GM21619 (cell line): ENCODE results near the gene THAP9.
"Not testable (repeated sequence)": the region's sequence is repeated elsewhere in the genome, so short reads cannot be mapped to it uniquely, and the experiment has no call there.

Experiments
- ATAC-seq: cut with Tn5 transposase; IDR thresholded peaks from one replicate; pipeline ENCODE4 v1.9.1; 2021; ENCODE audit not compliant: unreplicated experiment

THAP9 gene

DNA sequence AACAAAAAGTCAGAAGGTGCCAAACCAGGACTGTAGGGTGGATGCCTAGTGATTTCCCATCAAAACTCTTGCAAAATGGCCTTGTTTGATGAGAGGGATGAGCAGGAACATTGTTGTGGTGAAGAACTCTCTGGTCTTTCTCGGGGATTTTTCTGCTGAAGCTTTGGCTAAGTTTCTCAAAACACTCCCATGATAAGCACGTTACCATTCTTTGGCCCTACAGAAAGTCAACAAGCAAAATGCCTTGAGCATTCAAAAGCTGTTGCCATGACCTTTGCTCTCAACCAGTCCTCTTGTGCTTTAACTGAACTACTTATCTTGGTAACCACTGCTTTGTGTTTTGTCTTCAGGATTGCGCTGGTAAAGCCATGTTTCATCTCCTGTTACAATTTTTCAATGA is 6.6 kb upstream of the THAP9 start:
- no peak for ATAC-seq

DNA sequence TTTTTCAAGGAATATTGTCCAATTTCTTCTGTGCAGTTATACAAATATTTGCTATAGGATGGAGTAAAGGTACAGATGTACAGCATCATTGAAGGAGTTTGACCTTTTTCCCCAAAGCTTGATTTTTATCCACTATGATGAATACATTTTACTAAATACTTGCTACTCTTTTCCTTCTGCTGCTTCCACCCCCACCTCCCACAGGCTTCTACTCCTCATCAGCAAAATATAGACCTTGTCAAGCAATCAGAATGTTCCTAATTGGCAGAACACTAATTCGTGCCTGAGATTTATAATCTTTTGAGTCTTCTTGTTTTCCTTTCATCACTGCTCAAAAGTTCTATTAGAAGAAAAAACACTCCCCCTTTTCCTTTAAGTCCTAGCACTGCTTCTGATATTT is 3.8 kb upstream of the THAP9 start:
- no peak for ATAC-seq

DNA sequence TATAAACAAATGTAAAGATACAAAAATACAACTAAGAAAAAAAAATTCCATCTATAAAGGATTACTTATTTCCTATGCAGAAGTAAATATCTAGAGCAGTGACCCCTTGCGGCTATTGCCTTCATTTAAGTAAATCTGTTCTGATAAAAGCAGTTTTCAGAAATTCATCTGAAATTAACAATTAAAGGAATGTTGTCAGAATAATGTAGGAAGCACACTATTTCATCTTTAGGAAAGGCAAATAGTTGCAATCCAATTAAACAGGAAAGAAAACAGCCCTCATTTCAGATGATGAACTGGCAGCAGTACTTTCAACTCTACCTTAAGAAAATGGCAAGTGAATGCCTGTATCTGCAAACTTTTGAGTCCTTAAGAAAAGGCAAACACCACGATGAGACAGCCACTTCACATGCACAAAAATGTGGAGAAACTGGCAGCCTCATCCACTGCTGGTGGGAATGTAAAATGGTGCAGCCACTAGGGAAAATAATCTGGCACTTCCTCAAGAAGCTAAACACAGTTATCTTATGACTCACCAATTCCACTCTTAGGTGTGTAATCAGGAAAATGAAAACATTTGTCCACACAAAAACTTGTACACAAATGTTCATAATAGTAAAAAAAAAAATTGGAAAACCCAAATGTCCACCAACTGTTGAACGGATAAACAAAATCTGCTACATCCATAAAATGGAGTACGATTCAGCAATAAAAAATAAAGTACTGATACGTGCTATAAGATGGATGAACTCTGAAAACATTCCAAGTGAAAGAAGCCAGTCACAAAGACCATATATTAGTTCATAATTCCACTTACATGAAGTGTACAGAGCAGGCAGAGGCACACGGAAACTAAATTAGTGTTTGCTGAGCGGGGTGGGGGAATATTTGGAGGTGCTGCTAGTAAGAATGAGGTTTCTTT is 2.0 kb upstream of the THAP9 start:
- ATAC-seq: no peak

GRCh38 chr4:82899374-82900065 is 1.0 kb upstream of the THAP9 start:
- ATAC-seq: no peak

- ATAC-seq: peak; percentile 3
Measured at GRCh38 chr4:82900066-82900410, 497 bp upstream of the THAP9 start.

- no peak for ATAC-seq
Measured at GRCh38 chr4:82901183-82901718, 716 bp downstream of the THAP9 start.

GRCh38 chr4:82903737-82904136 is 3.2 kb downstream of the THAP9 start:
- ATAC-seq: no peak

GRCh38 chr4:82905205-82905604 is 4.7 kb downstream of the THAP9 start:
- peak; percentile 46 for ATAC-seq

- peak; percentile 56 for ATAC-seq
Measured at GRCh38 chr4:82906469-82906868, 5.9 kb downstream of the THAP9 start.

DNA sequence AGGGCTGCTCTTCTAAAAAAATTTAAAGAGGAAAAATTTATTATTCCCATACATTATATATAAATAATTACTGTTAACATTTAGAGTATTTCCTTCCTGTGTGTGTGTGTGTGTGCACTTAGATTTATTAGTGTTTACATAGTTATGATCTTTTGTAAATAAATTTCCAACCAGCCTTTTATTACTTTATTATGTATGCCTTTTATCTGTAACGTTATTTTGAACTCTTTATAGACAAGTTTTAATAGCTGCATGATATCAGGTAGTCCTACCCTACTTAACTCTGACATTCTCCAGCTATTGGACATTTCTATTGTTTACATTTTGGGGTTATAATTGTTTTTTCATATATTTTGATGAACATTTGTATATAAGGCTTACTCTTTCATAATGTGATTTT is 8.8 kb downstream of the THAP9 start:
- no peak for ATAC-seq

- ATAC-seq: no peak
Measured at GRCh38 chr4:82913305-82913704, 12.8 kb downstream of the THAP9 start.

GRCh38 chr4:82913968-82914367 is 13.4 kb downstream of the THAP9 start:
- not testable (repeated sequence) for ATAC-seq

- ATAC-seq: no peak
Measured at GRCh38 chr4:82918091-82918490, 17.6 kb downstream of the THAP9 start.

DNA sequence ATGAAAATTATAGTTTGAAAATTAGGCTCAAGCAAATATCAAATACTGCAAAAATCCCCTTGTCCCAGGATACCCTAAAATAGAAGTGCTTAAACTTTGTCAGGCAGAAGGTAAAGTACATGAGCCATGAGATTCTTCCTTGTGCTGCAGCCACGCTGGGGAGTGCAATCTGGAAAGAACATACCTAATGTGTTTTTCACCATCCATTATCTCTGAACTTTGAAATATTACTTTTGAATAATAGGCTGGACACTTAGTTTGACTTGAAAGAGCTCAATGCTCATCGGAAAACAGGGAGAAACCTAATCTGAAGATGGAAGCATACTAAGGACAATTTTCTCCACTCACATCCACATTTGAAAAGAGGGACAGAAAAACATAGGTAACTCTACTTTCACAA is 18.9 kb downstream of the THAP9 start:
- no peak for ATAC-seq

- no peak for ATAC-seq
Measured at GRCh38 chr4:82921795-82922194, 21.3 kb downstream of the THAP9 start.

- ATAC-seq: no peak
Measured at GRCh38 chr4:82930848-82931755, 30.6 kb downstream of the THAP9 start.

- ATAC-seq: no peak
Measured at GRCh38 chr4:82934441-82934840, 33.9 kb downstream of the THAP9 start.

GRCh38 chr4:82939414-82939813 is 38.9 kb downstream of the THAP9 start:
- no peak for ATAC-seq

GRCh38 chr4:82947498-82947897 is 47.0 kb downstream of the THAP9 start:
- no peak for ATAC-seq

DNA sequence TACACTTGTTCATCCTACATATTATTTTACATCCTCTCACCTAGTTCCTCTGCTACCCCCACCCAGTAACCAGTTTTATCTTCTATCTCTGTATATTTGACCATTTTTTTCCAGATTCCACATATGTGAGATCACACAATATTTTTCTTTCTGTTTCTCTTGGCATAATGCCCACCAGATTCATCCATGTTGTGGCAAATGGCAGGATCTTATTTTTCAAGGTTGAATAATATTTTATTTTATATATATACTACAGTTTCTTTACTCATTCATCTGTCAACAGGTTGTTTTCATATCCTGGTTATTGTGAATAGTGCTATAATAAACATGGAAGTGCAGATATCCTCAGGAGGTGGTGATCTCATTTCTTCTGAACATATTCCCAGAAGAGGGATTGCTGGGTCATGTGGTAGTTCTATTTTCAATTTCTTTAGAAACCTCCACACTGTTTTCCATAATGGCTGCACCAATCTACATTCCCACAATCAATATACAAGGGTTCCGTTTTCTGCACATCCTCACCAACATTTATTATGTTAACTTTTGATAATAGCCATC is 48.2 kb downstream of the THAP9 start:
- no peak for ATAC-seq

DNA sequence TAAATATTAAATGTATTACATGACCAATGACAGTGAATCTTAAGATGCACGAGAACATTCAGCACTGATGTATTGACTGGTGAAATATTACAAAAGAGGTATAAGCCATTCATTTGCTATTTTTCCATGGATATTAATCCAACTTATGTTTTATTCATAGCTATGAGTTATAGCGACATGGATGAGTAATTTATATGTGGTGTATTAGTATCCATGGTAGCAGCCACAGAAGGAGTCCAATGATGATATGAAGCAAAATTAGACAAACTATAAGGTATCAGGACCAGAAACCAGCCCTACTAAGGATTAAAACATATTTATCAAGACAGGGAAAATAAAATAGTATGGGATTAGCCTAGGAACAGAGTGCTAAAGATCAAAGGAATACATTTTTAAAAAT is 50.7 kb downstream of the THAP9 start:
- ATAC-seq: no peak
